ENCODE data around the gene SLC27A1.
"Not testable (repeated sequence)": the region's sequence is repeated elsewhere in the genome, so short reads cannot be mapped to it uniquely, and the experiment has no call there.

SLC27A1 gene

GRCh38 chr19:17541184-17541759 is 70.9 kb downstream of the SLC27A1 start:
- DNase-seq, result no peak

DNA sequence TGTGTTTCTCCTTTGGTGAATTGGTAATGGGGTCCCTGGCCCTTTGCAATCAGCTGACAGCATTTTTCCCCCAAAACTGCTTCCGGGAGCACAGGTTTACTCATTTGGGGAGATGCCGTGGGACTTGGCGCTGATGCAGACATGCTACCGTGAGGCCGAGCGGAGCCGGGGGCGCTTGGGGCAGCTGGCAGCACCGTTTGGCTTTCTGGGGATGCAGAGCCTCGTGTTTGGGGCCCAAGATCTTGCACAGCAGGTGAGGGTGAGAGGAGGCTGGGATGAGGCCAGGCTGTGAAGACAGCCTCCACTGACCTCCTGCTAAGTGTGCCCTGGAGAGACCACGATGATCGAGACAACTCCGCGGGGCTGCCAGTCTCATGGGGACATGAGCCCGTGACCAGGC is 71.7 kb downstream of the SLC27A1 start:
- no peak for DNase-seq

GRCh38 chr19:17542793-17543582 is 72.7 kb downstream of the SLC27A1 start:
- no peak for DNase-seq

GRCh38 chr19:17543986-17544385 is 73.7 kb downstream of the SLC27A1 start:
- DNase-seq, result no peak

- no peak for DNase-seq
Observed at GRCh38 chr19:17544418-17544817, 74.1 kb downstream of the SLC27A1 start.

DNA sequence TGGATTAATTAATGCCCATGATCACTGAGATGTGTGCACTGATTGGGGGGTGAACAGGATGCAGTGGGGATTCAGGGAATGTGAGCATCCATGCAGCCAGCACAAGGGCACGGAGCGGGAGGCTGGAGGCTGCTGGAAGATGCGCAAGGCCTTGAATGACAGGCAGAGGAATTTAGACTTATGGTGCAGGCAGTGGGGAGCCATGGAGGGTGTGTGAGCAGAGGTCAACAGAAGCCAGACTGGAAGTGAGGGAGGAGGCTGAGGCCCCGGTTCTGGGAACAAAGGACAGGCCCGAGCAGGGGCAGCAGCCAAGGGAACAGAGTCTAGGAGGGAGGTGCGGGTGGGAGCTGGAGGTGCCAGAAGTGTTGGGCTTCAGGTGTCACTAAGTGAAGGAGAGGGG is 77.8 kb downstream of the SLC27A1 start:
- DNase-seq, result no peak

GRCh38 chr19:17549085-17549740 is 78.9 kb downstream of the SLC27A1 start:
- DNase-seq, result no peak

DNA sequence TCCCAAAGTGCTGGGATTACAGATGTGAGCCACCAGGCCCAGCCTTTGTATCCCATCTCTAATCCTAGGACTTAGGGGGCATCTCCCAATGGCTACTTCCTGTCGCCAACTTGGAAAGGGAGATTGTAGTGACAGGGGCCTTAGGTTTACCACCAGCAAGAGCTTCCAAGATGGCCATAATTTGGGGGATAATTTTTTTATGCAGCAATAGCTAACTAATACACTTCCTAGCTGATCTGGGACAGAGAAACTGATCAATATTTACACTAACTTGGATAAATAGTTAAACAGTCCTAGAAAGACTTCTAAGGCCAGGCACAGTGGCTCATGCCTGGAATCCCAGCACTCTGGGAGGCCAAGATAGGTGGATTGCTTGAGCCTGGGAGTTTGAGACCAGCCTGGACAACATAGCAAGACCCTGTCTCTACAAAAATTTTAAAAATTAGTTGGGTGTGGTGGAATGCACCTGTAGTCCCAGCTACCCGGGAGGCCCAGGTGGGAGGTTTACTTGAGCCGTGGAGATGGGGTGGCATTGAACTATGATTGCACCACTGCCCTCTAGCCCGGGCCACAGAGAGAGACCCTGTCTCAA is 79.8 kb downstream of the SLC27A1 start:
- no peak for DNase-seq

GRCh38 chr19:17552735-17553134 is 82.4 kb downstream of the SLC27A1 start:
- not testable (repeated sequence) for DNase-seq

DNA sequence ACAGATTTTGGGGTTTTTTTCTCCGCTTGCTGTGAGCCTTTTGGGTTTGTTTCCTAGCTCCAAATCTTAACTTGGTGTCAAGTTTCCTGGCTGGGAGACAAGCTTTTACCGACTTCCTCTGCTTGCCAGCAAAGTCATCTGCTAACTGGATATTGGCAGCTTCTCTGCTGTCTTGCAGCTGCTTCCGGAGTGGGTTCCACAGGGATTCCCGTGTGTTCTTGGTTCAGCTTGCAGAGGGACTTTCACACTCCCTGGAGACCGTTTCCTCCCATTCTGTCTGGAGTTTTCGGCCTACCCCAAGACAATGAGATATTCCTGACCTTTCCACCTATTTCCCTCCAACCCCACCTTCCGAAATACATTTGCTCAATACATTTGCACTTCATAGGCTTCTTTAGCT is 82.9 kb downstream of the SLC27A1 start:
- DNase-seq, result no peak

GRCh38 chr19:17554968-17555479 is 84.7 kb downstream of the SLC27A1 start:
- no peak for DNase-seq

DNA sequence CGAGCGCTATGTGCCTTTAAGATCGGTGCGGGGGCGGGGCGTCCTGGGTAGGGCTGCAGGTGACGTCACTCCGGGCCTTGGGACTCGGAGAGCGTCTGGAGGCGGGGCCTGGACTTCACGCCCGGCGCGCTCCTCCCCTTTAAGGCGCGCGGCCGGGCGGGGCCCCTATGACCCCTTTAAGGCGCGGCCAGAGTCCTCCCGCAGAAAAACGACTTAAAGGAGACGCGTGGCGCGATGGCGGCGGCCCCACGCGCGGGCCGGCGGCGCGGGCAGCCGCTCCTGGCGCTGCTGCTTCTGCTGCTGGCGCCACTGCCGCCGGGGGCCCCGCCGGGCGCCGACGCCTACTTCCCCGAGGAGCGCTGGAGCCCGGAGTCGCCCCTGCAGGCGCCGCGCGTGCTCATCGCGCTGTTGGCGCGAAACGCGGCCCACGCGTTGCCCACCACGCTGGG is 85.2 kb downstream of the SLC27A1 start, which contains the start of gene COLGALT1:
Gene COLGALT1, plus strand, starts transcription at position 170 of the 449 bp plus-strand sequence. Its CDS starts 65 bp downstream, at position 235.
- peak; percentile 89 for DNase-seq

Data from kidney glomerular epithelial cell (primary cell).